GM21737 (cell line): ENCODE measurements around the gene TMEM203.

Experiments
- ATAC-seq: cut with Tn5 transposase; IDR thresholded peaks from one replicate; pipeline ENCODE4 v1.9.1; 2021; ENCODE audit warnings: mild to moderate bottlenecking, moderate library complexity; ENCODE audit not compliant: unreplicated experiment

TMEM203 gene

DNA sequence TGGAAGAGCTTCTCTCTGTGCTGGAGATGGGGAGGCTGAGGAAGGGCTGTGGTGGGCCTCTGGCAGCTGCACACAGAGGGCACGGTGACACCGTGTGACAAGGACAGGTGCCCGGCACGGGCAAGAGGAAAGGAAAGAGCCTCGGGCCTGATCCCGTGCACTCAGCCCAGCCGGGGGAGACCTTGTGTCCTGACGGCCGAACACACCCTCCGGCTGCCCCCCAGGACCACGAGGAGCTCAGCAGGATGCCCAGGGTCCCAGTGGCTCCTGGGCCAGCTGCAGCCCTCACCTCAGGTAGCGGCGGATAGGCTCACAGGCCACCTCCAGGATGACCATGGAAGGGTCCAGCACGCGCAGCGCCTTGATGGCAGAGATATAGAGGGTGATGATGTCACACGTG, 22.6 kb downstream of the TMEM203 start:
- ATAC-seq, result no peak

DNA sequence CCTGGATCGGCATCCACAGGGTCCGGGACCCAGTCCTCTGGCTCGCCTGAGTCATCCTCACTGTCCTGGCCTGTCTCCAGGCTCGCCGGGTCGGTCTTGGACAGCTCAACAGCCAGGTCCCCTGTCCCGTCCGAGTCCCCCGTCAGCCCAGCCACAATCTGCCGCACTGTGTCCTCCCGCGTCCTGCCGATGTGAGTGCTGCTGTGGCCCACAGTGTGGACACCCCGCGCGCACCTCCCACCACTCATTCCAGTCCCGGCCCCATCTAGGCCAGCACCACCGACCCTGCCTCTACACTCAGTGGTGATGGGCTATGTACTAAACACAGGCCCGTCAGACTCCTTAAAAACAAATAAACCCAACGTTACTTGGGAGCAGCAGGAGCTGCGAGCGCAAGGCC, 23.8 kb downstream of the TMEM203 start:
- no peak for ATAC-seq

DNA sequence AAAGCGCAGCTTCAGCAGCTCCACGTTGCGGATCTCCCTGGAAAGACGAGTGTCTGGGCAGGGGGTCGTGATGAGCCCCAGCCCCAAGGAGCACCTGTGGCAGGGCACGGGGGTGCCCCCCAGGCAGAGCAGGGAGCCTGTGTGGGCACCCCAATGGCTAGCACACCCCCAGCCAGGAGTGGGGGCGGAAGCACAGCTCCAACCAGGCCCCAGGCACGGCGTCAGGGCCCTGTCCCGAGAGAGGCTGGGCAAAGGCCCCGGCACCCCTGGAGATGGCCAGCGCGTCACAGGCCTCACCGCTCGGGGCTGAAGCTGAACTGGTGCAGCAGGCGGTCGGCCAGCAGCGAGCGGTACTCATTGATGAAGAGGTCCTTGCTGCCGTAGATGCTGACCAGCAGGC, 25.0 kb downstream of the TMEM203 start:
- ATAC-seq, result no peak

DNA sequence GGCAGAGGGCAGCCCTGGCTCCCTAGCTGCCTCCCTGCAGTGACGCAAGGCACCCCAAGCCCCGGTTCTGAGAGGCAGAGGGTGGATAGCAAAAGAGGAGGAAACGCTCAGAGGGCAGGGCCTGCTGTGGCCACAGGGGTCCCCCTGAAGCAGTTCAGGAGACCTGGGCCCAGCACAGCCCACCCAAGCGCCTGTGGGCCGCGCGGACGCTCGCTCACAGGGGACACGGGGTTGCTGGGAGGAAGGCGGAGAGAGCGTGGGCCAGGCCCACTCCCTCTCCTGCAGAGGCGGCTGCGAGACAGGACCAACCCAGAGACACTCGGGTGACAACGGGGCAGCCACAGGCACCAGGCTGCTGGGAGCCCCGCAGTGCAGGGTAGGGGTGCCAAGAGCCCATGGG, 25.7 kb downstream of the TMEM203 start:
- no peak for ATAC-seq

DNA sequence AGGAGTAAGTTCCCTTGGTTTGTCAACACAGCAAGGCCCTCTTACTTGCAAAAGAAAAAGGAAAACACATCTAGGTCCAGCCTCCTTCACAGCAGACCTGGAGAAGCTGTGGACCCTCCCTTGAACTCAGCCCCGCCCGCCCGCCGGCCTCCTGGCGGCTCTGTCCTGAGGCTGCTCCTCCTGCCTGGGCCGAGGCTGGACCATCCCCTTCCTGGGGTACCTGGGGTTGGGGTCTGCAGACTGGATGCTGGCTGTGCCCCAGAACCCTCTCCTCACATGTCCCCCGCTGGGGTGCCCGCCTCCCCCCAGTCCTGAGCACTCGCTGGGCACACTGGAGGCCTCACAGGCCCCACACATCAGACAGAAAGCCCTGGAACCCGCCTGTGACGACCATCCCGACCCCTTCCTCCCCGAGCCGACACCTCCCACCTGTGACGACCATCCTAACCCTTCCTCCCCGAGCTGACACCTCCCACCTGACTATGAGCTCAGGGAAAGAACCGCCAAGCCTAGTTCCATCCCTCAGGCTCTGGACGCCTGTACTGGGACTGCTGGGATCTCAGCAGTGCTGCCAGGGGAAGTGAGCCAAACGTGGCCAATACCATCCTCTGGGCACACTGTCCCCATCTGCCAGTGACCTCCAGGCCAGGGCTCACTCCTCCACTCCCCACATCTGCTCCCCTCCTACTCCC, 26.4 kb downstream of the TMEM203 start:
- ATAC-seq, result no peak

DNA sequence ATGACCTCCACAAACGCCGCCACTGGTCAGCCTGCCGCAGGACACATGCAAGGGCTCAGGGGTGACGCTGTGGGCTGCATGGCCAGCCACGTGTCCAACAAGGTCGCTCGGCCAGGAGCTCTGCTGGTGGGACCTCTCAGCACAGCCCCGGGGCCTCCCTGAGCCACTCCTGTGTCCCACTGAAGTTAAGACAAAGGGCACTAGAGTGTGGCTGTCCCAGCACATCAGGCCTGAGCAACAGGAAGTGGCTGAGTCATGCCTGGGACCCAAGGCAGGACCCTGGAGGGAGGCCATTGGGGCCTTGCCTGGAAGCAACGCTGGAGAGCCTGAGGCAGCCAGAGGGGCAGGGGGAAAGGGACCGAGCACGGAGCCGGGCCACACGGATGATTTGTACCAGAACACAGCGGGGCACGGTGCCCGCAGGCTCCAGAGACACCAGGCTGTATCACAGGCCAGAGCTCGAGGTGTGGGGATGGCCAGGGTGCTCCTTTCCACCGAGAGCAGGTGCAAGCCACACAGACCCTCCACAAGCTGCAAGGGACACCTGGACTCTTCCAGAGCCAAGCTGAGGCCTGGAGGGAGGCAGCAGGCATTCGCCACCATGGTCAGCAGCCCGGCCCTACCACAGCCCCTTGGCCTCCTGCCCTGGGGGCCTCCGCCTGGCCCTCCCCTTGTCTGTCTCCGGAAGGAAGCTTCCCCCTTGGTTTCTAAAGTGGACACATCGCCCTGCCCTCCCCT, 27.1 kb downstream of the TMEM203 start:
- ATAC-seq, result no peak

DNA sequence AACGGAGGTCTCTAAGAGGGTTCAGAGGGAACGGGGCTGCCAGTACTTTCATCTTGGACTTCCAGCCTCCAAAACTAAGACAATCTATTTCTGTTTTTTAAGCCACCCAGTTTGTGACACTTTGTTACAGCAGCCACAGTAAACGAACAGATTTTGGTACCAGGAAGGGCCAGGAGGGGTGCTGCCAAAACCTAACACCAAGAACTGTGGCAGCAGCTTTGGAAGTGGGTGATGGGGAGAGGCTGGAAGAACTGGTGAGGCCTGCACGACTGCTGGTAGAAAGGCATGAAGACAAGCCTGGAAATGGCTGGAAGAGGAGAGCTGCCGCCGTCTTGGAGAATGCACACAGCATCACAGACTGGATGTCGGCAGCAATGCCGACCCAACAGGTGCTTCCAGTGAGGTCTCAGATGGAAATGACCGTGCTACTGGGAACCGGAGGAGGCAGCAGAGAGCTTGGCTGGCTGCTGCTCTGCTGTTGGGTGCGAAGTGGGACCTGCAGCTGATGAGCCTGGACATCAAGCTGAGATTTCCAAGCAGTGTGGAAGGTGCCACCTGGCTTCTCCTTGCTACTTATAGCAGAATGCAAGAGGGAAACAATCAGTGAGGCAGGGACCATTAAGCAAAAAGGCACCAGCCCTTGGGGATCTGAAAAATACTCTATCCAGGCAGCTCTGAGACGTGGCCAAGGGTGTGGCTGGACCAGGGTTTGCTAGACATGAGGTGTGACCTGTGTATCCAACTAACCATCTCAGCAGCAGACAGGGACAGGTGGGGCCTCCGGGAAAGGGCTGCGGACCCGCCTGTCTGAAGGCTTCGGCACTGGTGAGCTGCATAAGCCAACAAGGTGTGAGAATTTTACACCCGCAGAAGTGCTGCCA, 28.9 kb downstream of the TMEM203 start:
- ATAC-seq, result no peak

DNA sequence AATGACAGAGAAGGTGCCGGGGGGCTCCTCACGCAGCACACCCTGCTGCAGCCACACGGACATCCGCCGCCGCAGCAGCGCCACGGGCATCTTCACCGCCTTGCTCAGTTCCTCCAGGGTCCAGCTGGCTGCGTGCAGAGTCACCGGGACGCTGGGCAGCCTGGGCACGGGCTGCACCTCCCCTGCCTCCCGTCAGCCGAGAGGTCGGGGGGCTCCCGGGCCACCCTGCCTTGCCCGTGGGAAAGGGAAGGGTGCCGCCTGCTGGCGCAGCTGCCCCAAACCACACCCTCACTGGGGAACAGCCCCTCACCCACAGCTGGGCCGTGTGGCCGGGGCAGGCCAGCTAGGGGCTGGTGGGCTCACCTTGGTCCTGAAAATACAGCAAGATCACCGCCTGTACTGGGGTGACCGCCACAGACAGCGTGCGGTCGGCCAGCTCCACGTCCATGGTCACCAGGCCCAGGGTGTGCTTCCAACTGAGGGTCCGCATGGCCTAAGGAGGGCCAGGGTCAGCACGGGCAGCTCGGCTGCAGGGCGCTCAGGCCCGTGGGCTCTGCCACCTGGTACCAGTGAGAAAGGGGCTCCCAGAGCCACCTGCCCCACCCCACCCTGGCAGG, 30.0 kb downstream of the TMEM203 start:
- no peak for ATAC-seq

DNA sequence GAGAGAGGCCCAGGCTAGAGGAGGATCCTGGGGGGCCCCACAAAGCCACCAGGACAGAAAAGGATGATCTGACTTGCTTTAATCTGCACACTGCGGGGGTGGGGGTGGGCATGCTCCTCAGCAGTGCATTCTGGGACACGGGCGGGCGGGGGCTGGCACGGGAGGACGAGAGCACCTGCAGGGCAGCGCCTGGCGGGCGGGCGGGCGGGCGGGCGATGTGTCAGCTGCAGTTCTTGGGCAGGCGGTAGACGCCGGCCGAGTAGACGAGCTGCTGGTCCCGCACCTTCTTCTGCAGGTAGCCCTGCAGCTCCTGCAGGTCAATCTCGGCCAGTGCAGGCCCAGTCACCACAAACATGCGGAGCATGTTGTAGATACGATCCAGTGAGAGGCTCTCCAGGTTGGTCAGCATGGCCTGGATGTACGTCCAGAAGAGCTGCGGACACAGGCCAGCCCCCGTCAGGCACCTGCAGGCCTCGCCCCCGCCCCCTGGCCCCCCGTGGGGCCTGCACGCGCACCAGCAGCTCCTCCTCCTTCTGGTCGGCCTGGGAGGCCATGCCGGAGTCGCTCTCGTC, 30.6 kb downstream of the TMEM203 start:
- ATAC-seq, result no peak

DNA sequence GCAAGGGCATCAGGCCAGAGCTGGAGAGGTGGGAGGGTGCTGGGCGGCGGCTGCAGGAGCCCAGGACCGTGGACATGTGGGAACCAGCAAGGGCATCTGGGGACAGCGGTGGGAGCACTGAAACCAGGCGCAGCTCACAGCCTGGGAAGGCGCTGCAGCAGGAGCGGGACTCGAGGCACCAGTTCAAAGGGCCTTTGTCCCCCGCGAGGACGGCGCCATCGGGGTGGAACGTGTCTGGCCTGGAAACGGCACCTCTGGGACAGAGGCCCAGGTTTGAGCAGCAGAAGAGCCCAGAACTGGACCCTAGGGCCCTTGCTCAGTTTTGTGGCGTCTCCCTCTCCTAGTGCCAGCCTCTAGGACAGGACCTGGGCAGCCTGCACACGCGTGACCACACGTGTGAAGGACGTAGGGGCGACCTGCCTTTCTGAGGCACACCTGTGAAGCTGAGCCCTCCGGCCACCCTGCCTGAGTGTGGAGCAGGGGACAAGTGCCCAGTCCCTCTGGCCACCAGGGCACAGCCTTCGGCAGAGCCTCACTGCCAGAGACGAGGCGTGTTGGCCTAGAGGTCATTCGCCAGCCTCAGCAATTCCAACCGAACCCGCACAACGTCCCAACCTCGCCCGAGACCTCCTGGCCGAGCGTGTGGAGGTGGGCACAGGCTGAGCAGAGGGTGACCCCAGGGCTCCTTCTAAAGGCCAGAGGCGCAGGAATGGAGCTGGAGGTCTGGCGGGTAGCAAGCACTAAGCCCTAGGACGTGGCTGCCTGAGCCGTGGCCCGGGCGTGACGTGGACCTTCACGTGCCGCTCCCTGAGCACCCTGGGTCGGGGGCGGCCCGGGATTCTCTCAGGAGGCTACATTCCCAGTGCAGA, 31.4 kb downstream of the TMEM203 start:
- no peak for ATAC-seq

DNA sequence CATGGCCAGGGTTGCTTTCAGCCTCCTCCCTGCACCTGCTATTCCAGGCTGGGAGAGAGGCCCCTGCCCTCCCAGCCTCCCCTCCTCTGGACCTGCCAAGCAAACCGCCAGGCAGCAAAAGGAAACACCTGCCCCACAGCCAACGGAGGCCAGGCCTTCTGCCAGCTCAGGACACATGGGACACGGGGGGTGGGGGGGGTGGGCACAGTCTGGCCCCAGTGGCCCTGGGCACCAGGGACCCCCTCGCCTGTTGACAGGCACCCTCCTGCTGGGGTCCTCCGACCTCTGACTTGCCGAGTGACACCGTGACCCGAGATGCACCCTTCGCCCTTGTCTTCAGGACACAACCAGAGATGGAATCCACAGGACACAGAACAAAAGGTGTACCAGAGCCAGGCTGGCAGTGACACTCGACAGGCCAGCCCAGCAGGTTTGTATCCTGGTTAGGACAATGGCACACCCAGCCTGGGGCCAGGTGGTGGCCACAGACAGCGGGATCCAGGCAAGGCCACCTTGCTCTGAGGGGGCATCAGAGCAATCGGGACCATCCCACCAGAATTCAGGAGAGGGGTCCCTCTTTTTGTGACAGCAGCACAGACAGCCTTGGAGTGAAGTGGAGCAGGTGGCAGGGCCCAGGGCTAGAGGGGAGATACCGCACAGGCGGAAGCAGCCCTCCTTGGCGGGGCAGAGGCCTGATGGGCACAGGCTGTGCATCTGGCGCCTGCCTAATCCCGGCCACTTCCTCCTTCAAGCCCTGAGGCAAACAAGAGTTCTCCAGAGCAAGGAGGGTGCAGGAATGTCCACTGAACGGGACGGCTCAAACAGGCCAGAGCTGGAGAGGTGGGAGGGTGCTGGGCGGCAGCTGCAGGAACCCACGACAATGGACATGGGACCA, 32.3 kb downstream of the TMEM203 start:
- ATAC-seq, result no peak

DNA sequence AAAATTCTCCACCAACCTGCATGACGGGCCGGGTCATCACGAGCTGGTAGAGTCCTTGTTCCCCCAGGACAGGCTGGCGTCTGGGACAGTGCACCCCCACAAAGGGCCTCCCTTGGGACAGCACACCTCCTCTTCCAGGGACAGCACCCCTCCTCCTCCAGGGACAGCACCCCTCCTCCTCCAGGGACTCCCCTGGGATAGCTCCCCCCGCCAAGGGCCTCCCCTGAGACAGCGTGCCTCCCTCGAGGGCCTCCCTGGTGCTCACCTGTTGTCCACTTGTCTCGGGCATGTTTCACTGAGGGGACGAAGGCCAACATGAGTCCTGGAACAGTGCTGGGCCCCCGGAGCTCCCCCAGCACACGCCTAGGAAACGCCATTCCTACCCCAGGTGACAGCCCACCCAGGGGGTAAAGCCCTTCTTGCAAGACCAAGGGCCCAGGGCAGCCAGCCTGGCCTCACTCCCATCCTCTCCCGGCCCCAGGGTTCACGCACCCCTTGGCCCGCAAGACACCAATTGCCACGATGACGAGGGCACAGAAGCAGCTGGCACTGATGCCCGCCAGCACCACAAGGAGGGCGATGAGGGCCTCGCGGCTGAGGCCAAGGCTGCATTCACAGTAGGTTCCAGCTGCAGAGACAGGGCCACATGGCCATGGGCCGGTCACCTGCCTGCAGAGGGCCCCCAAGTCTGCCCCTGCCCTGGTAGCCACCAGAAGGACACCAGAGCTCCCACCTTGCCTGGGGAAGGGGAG, 34.1 kb downstream of the TMEM203 start:
- no peak for ATAC-seq

DNA sequence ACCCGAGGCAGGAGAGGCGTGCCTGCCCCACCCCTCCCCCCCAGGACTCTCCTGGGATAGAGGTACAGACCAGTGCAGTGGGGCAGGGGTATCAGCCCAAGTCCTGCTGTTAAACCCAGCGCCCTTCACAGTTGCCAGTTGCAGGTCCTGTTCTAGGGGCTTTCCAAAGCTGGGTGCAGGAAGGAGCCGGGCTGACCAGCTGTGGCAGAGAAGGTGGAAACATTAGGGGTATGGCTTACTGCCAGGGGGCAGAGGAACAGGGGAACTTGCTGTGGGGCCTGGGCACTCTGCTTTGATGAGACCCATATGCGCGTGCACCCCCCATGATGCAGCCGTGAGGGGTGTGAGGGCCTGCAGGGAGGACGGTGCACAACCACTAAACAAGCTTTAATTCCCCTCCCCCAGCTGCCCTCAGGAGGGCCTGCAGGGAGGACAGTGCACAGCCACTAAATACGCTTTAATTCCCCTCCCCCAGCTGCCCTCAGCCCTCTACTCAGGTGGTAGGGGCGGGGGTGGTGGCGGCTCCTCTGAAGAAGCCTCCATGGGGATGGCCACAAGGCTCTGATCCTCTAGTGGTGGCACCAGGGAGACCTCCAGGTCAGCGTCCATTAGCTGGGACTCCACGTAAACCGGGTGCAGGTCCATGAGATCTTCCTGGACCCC, 34.8 kb downstream of the TMEM203 start:
- ATAC-seq, result no peak

DNA sequence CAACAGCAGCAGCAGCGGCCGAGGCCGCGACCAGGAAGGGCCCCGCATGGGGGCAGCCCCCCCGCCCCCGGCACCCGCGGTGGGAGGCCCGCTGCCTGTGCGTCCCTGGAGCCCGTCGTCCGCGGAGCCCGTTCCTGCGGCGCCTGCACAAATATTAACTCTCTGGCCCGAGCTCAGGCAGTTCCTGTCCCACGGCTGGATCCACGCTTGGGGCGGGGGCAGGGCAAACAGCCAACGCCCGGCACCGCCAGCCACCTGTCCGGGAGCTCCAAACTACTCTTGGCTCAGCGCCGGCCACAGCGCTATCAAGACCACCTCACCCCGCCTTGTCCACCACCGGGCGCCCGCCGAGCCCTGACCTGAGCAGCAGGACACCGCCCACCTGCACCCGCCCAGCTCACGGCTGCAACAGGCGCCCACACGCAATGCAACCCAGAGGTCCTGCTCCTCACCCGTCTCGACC, 35.5 kb downstream of the TMEM203 start, which contains the start of gene LRRC26:
Gene LRRC26 (minus strand): TSS at position 156 of the 463 bp plus-strand sequence. CDS start 108 bp downstream, at position 48.
- no peak for ATAC-seq

DNA sequence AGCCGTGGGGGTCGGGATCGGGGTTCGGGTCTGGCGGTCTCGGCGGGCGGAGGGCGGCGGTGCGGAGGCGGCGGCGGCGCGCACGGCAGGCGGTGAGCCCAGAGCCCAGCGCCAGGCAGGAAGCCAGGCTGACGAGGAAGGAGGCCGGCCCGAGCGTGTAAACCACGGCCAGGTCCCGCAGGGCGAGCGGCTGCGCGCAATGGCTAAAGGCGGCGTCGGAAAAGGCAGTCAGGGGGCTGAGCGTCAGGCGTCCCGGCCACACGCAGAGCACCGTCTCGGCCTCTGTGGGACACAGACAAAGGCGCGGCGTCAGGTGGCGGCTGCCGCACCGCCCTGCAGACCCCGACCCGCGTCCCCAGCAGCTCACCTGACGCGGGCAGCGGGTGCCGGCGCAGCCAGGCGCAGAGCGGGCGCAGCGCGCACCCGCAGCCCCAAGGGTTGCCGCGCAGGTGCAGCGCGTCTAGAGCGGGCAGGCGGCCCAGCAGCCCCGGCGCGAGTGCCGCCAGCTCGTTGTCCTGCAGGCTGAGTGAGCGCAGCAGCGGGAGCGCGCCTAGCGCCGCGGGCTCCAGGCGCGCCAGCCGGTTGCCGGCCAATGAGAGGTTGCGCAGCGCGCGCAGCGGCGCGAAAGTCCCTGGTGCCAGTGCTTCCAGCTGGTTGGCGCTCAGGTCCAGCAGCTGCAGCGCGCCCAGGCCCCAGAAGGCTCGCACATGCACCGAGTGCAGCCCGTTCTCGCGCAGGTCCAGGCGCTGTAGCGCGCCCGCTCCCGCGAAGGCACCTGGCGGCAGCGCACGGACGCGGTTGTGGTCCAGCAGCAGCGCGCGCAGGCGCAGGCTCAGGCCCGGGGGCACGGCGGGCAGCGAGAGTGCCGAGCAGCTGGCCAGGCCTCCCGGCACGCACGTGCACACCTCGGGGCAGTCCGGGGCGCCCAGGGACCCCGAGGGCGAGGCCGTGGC, 36.3 kb downstream of the TMEM203 start:
- ATAC-seq, result no peak

DNA sequence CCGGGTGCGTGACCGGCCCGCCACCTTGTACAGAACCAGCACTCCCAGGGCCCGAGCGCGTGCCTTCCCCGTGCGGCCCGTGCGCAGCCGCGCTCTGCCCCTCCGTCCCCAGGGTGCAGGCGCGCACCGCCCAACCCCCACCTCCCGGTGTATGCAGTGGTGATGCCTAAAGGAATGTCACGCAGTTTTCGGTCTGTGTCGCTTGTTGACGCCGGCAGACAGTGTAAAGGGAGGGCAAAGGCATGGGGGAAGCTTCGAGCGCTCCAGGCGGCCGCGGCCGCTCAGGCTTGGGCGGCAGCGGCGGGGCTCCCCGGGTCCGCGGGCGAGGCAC, 36.9 kb downstream of the TMEM203 start:
- no peak for ATAC-seq
